ENCODE results near the gene UBE3D.

GRCh38 chr6:83073615-83074014 lies 8.0 kb upstream of the UBE3D start:
- TF ChIP-seq, protein P1, sequence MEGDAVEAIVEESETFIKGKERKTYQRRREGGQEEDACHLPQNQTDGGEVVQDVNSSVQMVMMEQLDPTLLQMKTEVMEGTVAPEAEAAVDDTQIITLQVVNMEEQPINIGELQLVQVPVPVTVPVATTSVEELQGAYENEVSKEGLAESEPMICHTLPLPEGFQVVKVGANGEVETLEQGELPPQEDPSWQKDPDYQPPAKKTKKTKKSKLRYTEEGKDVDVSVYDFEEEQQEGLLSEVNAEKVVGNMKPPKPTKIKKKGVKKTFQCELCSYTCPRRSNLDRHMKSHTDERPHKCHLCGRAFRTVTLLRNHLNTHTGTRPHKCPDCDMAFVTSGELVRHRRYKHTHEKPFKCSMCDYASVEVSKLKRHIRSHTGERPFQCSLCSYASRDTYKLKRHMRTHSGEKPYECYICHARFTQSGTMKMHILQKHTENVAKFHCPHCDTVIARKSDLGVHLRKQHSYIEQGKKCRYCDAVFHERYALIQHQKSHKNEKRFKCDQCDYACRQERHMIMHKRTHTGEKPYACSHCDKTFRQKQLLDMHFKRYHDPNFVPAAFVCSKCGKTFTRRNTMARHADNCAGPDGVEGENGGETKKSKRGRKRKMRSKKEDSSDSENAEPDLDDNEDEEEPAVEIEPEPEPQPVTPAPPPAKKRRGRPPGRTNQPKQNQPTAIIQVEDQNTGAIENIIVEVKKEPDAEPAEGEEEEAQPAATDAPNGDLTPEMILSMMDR (IDR thresholded peaks at IDR 0.05): no peak
- TF ChIP-seq POLR2A (IDR thresholded peaks at IDR 0.05): no peak

Data from heart left ventricle (tissue), 13 donors.